Gastroesophageal sphincter (tissue), 3 donors: ENCODE results near the gene PIP5K1B.

ENCODE experiments used
- EP300 ChIP-seq: sonication (generic); formaldehyde crosslinking; IDR thresholded peaks from one replicate; pipeline ENCODE4 v1.6.1; 2017; ENCODE audit warnings: antibody characterized with exemption, mild to moderate bottlenecking
- POLR2A ChIP-seq, 2 donors: fragments of 450-650 bp; IDR thresholded peaks; one replicate each; pipeline ENCODE4 v1.6.1; 2017; ENCODE audit warnings: antibody characterized with exemption in 2 of 2, mild to moderate bottlenecking in 2 of 2, moderate library complexity in 1 of 2
- POLR2AphosphoS5 ChIP-seq: sonication (generic); formaldehyde crosslinking; IDR thresholded peaks from one replicate; pipeline ENCODE4 v1.6.1; 2017; ENCODE audit warnings: antibody characterized with exemption
- TF ChIP-seq, protein P1 (sequence below), 4 experiments: fragments of 200-600 bp in 2 of 4; fragments of 450-650 bp in 2 of 4; sonication (generic) in 1 of 4; IDR thresholded peaks; one replicate each; pipeline ENCODE4 v1.5.1; 2017 to 2019; ENCODE audit warnings: antibody characterized with exemption in 4 of 4, mild to moderate bottlenecking in 2 of 4, moderate library complexity in 2 of 4

DNA sequence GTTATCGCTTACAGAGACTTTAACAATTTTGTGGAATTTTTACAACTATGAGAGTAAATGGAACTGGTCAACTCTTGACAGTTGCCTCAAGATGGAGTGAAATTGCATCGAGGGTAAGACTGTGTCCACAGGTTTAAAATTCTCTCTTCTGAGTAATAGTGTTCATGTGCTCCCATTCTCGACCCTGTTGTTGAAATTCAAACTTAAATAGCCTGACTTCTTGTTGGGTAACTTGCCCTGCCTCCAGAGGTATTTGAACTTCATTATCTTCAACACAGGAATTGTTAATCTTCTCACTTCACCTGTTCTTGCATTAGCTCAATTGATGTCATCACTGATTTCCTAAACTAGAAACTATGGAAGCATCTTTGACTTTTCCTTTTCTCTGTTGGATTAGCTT lies 77.5 kb downstream of the PIP5K1B start:
- TF ChIP-seq, protein P1, sequence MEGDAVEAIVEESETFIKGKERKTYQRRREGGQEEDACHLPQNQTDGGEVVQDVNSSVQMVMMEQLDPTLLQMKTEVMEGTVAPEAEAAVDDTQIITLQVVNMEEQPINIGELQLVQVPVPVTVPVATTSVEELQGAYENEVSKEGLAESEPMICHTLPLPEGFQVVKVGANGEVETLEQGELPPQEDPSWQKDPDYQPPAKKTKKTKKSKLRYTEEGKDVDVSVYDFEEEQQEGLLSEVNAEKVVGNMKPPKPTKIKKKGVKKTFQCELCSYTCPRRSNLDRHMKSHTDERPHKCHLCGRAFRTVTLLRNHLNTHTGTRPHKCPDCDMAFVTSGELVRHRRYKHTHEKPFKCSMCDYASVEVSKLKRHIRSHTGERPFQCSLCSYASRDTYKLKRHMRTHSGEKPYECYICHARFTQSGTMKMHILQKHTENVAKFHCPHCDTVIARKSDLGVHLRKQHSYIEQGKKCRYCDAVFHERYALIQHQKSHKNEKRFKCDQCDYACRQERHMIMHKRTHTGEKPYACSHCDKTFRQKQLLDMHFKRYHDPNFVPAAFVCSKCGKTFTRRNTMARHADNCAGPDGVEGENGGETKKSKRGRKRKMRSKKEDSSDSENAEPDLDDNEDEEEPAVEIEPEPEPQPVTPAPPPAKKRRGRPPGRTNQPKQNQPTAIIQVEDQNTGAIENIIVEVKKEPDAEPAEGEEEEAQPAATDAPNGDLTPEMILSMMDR (IDR thresholded peaks at IDR 0.05) = no peak
- TF ChIP-seq POLR2AphosphoS5 (no peak), EP300 (no peak), POLR2A (IDR thresholded peaks at IDR 0.05) (no peak)
